Stomach (tissue), 4 donors: ENCODE results near the gene VRK2.
"Not testable (repeated sequence)": the region's sequence is repeated elsewhere in the genome, so short reads cannot be mapped to it uniquely, and the experiment has no call there.

Source experiments
- EP300 ChIP-seq: sonication (generic); formaldehyde crosslinking; IDR thresholded peaks from one replicate; pipeline ENCODE4 v1.6.1; 2017; ENCODE audit warnings: antibody characterized with exemption
- POLR2A ChIP-seq, 4 donors: fragments of 450-650 bp; IDR thresholded peaks; one replicate each; pipeline ENCODE4 v1.6.1; 2016; ENCODE audit warnings: antibody characterized with exemption in 4 of 4, control low read depth in 2 of 4, mild to moderate bottlenecking in 1 of 4, moderate library complexity in 1 of 4
- POLR2AphosphoS5 ChIP-seq, 3 donors: sonication (generic); formaldehyde crosslinking; IDR thresholded peaks; one replicate each; pipeline ENCODE4 v1.6.1; 2016; ENCODE audit warnings: antibody characterized with exemption in 3 of 3
- TF ChIP-seq, protein P1 (sequence below), 7 experiments: fragments of 450-650 bp in 4 of 7; fragments of 200-600 bp in 3 of 7; sonication (generic) in 3 of 7; IDR thresholded peaks; one replicate each; pipeline ENCODE4 v1.5.1; 2016 to 2019; ENCODE audit warnings: antibody characterized with exemption in 7 of 7, control low read depth in 2 of 7, mild to moderate bottlenecking in 1 of 7

DNA sequence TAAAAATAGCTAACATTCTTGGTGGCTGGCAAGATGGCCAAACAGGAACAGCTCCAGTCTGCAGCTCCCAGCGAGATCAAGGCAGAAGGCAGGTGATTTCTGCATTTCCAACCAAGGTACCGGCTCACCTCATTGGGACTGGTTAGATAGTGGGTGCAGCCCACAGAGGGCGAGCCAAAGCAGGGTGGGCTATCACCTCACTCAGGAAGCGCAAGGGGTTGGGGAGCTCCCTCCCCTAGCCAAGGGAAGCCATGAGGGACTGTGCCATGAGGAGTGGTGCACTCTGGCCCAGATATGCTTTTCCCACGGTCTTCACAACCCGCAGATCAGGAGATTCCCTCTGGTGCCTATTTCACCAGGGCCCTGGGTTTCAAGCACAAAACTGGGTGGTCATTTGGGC is 121.5 kb downstream of the VRK2 start:
- not testable (repeated sequence) for TF ChIP-seq POLR2A (IDR thresholded peaks at IDR 0.05); POLR2AphosphoS5 (IDR thresholded peaks at IDR 0.05); EP300
- TF ChIP-seq, protein P1, sequence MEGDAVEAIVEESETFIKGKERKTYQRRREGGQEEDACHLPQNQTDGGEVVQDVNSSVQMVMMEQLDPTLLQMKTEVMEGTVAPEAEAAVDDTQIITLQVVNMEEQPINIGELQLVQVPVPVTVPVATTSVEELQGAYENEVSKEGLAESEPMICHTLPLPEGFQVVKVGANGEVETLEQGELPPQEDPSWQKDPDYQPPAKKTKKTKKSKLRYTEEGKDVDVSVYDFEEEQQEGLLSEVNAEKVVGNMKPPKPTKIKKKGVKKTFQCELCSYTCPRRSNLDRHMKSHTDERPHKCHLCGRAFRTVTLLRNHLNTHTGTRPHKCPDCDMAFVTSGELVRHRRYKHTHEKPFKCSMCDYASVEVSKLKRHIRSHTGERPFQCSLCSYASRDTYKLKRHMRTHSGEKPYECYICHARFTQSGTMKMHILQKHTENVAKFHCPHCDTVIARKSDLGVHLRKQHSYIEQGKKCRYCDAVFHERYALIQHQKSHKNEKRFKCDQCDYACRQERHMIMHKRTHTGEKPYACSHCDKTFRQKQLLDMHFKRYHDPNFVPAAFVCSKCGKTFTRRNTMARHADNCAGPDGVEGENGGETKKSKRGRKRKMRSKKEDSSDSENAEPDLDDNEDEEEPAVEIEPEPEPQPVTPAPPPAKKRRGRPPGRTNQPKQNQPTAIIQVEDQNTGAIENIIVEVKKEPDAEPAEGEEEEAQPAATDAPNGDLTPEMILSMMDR (IDR thresholded peaks at IDR 0.05), result not testable (repeated sequence)
